Anterior cingulate cortex (tissue), 58 donors: ENCODE measurements around the gene CDH15.

Experiments used
- DNase-seq, 58 donors: peaks; one replicate each; lab custom pipeline; 2025; lab: John Stamatoyannopoulos, UW

Gene CDH15

GRCh38 chr16:89171216-89172170, at the start of gene CDH15:
Gene CDH15 (plus strand): TSS chr16:89171748. CDS start chr16:89171832, 84 bp downstream.
- peak in 56 of 58 donors; percentile 12 to 91 (median 80) for DNase-seq

GRCh38 chr16:89122322-89122851, 49.2 kb upstream of the CDH15 start:
- peak in 1 of 58 donors; percentile 12 for DNase-seq

GRCh38 chr16:89123001-89123830, 48.3 kb upstream of the CDH15 start:
- no peak for DNase-seq

GRCh38 chr16:89123831-89124100, 47.8 kb upstream of the CDH15 start:
- DNase-seq: no peak

- DNase-seq: no peak
Measured at GRCh38 chr16:89129378-89129777, 42.2 kb upstream of the CDH15 start.

- DNase-seq: no peak
Measured at GRCh38 chr16:89130448-89130847, 41.1 kb upstream of the CDH15 start.

GRCh38 chr16:89131783-89132182, 39.8 kb upstream of the CDH15 start:
- no peak for DNase-seq

GRCh38 chr16:89132194-89133005, 39.1 kb upstream of the CDH15 start:
- no peak for DNase-seq

- DNase-seq: no peak
Measured at GRCh38 chr16:89133457-89134127, 38.0 kb upstream of the CDH15 start.

GRCh38 chr16:89134269-89134668, 37.3 kb upstream of the CDH15 start:
- DNase-seq: no peak

GRCh38 chr16:89135166-89135565, 36.4 kb upstream of the CDH15 start:
- no peak for DNase-seq

- DNase-seq: peak in 1 of 58 donors; percentile 3
Measured at GRCh38 chr16:89135971-89136765, 35.4 kb upstream of the CDH15 start.

GRCh38 chr16:89136931-89137330, 34.6 kb upstream of the CDH15 start:
- DNase-seq: no peak

GRCh38 chr16:89137666-89138512, 33.7 kb upstream of the CDH15 start:
- DNase-seq: no peak

- DNase-seq: no peak
Measured at GRCh38 chr16:89138513-89138795, 33.1 kb upstream of the CDH15 start.

- DNase-seq: no peak
Measured at GRCh38 chr16:89138843-89139520, 32.6 kb upstream of the CDH15 start.

GRCh38 chr16:89139907-89140361, 31.6 kb upstream of the CDH15 start:
- DNase-seq: no peak

- no peak for DNase-seq
Measured at GRCh38 chr16:89140401-89140800, 31.1 kb upstream of the CDH15 start.
